Measurements from ENCODE around the gene PRKAG2. TPM values are rescaled to one million over a fixed set of nuclear protein-coding genes. Genes with fewer than 3 reads are reported as not detected.

PRKAG2 gene
- total RNA-seq, 2 donors from 2014 or later: 38.3 to 78.5 TPM

GRCh38 chr7:151840088-151840910 lies 36.6 kb downstream of the PRKAG2 start:
- H3K9me3 ChIP-seq: no peaks in the 10 kb centered on the region
- DNase-seq (ENCODE audit: low spot score): no peak

GRCh38 chr7:151839451-151839921 lies 37.4 kb downstream of the PRKAG2 start:
- ATAC-seq (ENCODE audit: insufficient number of reproducible peaks, low FRiP score, low read depth): no peak
- no peak for DNase-seq (ENCODE audit: low spot score)
- no peaks in the 10 kb centered on the region for H3K36me3 ChIP-seq
- H3K27ac ChIP-seq: no peak overlapping the region
- no peaks in the 10 kb centered on the region for H3K27me3 ChIP-seq (replicated peaks; ENCODE audit: insufficient read depth)
- peaks cover 3 to 9% of the 10 kb centered on the region in 2 donors for H3K4me1 ChIP-seq (ENCODE audit: control insufficient read depth in 1 of 2, low read depth in 2 of 2)
- no peak for TF ChIP-seq CTCF (IDR thresholded peaks at IDR 0.05)
- H3K4me3 ChIP-seq: no peak overlapping the region
- H3K9me3 ChIP-seq: no peaks in the 10 kb centered on the region

More at GRCh38 chr7:151840088-151840910, 36.6 kb downstream of the PRKAG2 start:
- no peak overlapping the region for H3K27ac ChIP-seq
- no peak for TF ChIP-seq CTCF (IDR thresholded peaks at IDR 0.05)
- no peak overlapping the region for H3K4me3 ChIP-seq
- ATAC-seq (ENCODE audit: insufficient number of reproducible peaks, low FRiP score, low read depth): no peak
- no peaks in the 10 kb centered on the region for H3K36me3 ChIP-seq
- H3K4me1 ChIP-seq (ENCODE audit: control insufficient read depth in 1 of 2, low read depth in 2 of 2): peaks cover 3 to 15% of the 10 kb centered on the region in 2 donors
- no peaks in the 10 kb centered on the region for H3K27me3 ChIP-seq (replicated peaks; ENCODE audit: insufficient read depth)

- DNase-seq (ENCODE audit: low spot score) (no peak), ATAC-seq (ENCODE audit: insufficient number of reproducible peaks, low FRiP score, low read depth) (no peak)
- Histone ChIP-seq H3K4me3 (no peak overlapping the region), H3K27ac (no peak overlapping the region), H3K27me3 (replicated peaks; ENCODE audit: insufficient read depth) (no peaks in the 10 kb centered on the region), H3K36me3 (no peaks in the 10 kb centered on the region), H3K4me1 (ENCODE audit: control insufficient read depth in 1 of 2, low read depth in 2 of 2) (peaks cover 0 to 3% of the 10 kb centered on the region in 2 donors), H3K9me3 (no peaks in the 10 kb centered on the region)
- TF ChIP-seq CTCF (IDR thresholded peaks at IDR 0.05): no peak
Measured at GRCh38 chr7:151838861-151839381, 38.0 kb downstream of the PRKAG2 start.

- ATAC-seq (ENCODE audit: insufficient number of reproducible peaks, low FRiP score, low read depth) (no peak), DNase-seq (ENCODE audit: low spot score) (no peak)
Measured at GRCh38 chr7:151838072-151838471, 38.8 kb downstream of the PRKAG2 start.

More at GRCh38 chr7:151838072-151838471, 38.8 kb downstream of the PRKAG2 start:
- H3K27ac ChIP-seq: no peak overlapping the region
- H3K4me1 ChIP-seq (ENCODE audit: control insufficient read depth in 1 of 2, low read depth in 2 of 2): no peaks in the 10 kb centered on the region
- H3K36me3 ChIP-seq: no peaks in the 10 kb centered on the region
- no peaks in the 10 kb centered on the region for H3K9me3 ChIP-seq
- no peaks in the 10 kb centered on the region for H3K27me3 ChIP-seq (replicated peaks; ENCODE audit: insufficient read depth)
- TF ChIP-seq CTCF (IDR thresholded peaks at IDR 0.05): no peak
- H3K4me3 ChIP-seq: no peak overlapping the region
